NCI-H446 treated with DMSO at 0.1 percent for 48 hours (cell line): ENCODE data around the gene IPO13.
A peak's percentile ranks its signal among the peaks of the same experiment; 100 is the strongest.

Experiments
- DNase-seq: peaks from one replicate; lab custom pipeline; 2025; lab: John Stamatoyannopoulos, UW

The IPO13 gene

GRCh38 chr1:43946236-43947060 is at the start of gene IPO13:
TSS of gene IPO13 (plus strand) at chr1:43946950. CDS start at chr1:43947601, 651 bp downstream.
- DNase-seq: peak; percentile 93

GRCh38 chr1:43898981-43899380 is 47.8 kb upstream of the IPO13 start:
- no peak for DNase-seq

- DNase-seq: no peak
Observed at GRCh38 chr1:43900386-43900785, 46.4 kb upstream of the IPO13 start.

- DNase-seq: no peak
Observed at GRCh38 chr1:43901196-43901961, 45.4 kb upstream of the IPO13 start.

- DNase-seq: no peak
Observed at GRCh38 chr1:43902058-43902831, 44.5 kb upstream of the IPO13 start.

- DNase-seq: no peak
Observed at GRCh38 chr1:43904660-43905551, 41.8 kb upstream of the IPO13 start.

GRCh38 chr1:43908226-43908625 is 38.5 kb upstream of the IPO13 start:
- DNase-seq: no peak

GRCh38 chr1:43908858-43909257 is 37.9 kb upstream of the IPO13 start:
- no peak for DNase-seq

GRCh38 chr1:43910343-43910742 is 36.4 kb upstream of the IPO13 start:
- DNase-seq: no peak

GRCh38 chr1:43912607-43913006 is 34.1 kb upstream of the IPO13 start:
- DNase-seq: no peak

GRCh38 chr1:43913051-43913501 is 33.7 kb upstream of the IPO13 start:
- DNase-seq: no peak

- no peak for DNase-seq
Observed at GRCh38 chr1:43913666-43914360, 32.9 kb upstream of the IPO13 start.

- DNase-seq: no peak
Observed at GRCh38 chr1:43914576-43915525, 31.9 kb upstream of the IPO13 start.

GRCh38 chr1:43919906-43920305 is 26.8 kb upstream of the IPO13 start:
- no peak for DNase-seq

- DNase-seq: no peak
Observed at GRCh38 chr1:43921022-43921421, 25.7 kb upstream of the IPO13 start.

- DNase-seq: no peak
Observed at GRCh38 chr1:43924516-43924915, 22.2 kb upstream of the IPO13 start.

GRCh38 chr1:43925846-43926245 is 20.9 kb upstream of the IPO13 start:
- DNase-seq: no peak

- no peak for DNase-seq
Observed at GRCh38 chr1:43930168-43930948, 16.4 kb upstream of the IPO13 start.

- DNase-seq: no peak
Observed at GRCh38 chr1:43930949-43931275, 15.8 kb upstream of the IPO13 start.
